GM18868 (cell line): Measurements from ENCODE around the gene UPF1.

ENCODE experiments used
- ATAC-seq: cut with Tn5 transposase; IDR thresholded peaks from one replicate; pipeline ENCODE4 v1.9.1; 2021; ENCODE audit warnings: mild to moderate bottlenecking, moderate library complexity; ENCODE audit not compliant: unreplicated experiment

UPF1 gene

DNA sequence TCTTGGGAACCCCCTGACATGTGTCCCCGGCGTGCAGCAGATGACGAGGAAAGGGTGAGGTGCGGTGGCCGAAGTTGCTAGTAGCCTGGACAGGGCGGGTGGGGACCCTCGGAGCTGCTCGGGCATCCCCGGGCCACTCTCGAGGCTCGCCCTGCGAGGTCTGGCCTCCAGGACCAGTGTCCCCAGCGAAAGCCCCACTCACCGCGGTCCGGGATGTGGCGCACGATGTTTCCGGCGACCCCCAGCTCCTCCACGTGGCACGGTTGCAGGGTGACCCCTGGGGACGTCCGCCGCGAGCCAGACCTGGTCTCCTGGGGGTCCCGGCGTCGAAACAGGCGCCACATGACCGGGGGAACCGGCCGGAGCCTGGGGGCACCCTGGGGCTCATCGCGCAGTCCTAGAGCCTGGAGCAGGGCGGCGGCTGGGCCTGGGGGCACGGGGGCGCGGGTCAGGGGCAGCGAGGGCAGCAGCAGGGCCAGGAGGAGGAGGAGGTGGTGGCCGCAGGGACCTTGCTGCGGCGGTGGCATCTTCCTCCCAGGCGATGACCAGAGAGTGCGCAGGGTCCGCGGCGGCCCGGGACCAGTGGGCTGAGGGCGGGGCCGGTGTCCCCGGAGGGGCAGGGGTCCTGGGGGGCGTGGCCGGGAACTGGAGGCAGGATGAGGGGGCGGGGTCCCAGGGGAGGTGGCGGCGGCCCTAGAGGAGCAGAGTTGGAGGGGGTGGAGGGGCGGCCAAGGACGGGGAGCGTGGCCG, 38.2 kb downstream of the UPF1 start:
- no peak for ATAC-seq

DNA sequence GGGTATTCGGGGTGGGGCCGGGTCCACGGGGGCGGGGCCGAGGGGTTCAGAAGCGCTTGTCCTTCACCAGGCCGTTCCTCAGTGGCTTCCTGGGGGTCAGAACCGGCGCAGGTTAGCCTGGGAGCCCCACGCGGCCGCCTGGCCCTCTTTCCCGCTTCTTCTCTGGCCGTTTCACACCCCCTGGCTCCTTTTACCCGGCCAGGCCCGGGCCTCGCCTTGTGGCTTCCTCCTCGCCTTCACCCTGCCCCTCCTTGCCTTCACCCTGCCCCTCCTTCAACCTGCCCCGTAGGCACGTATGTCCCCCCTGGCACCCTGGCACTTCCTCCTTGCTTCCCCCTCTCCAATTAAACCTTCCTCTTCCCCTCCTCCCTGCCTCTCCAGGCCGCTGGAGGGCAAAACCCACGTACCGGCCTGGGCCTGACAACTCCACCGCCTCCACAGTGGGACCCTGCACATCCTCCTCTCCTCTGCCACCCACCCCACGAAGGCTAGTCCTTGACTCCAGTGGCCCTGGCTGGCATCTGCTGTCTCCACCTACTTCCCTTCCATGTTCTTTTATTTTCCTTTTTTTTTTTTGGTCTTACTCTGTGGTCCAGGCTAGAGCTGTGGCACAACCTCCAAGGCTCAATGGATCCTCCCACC, 38.9 kb downstream of the UPF1 start:
- ATAC-seq: no peak

DNA sequence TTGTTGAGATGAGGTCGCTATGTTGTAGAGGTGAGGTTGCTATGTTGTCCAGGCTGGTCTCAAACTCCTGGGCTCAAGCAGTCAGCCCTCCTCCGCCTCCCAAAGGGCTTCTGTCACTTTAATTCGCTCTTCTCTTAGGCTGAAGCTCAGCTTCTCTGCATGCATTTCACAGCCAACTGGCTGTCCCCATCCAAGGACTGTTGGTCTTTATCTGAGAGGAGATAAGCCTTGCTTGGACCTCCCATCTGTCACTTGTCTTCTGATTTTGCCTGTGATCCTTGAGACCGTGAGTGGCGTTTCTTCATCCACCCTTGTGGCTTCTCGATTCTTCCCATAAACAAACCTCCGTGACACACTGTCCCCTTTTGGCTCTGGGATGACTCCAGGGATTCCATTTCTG, 39.8 kb downstream of the UPF1 start:
- ATAC-seq: no peak

DNA sequence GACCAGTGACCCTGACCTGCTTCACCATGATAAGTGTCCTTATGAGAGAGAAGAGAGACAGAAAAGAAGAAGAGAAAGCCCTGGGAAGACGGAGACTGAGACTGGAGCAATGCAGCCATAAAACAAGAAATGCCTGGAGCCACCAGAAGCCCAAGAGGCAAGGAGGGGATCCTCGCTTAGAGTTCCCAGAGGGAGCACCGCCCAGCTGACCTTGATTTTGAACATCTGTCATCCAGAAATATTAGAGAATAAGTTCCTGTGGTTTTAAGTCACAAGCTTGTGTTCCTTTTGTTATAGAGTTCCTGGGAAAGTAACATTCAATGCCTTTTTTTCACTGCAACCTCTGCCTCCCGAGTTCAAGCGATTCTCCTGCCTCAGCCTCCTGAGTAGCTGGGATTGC, 44.0 kb downstream of the UPF1 start:
- no peak for ATAC-seq

DNA sequence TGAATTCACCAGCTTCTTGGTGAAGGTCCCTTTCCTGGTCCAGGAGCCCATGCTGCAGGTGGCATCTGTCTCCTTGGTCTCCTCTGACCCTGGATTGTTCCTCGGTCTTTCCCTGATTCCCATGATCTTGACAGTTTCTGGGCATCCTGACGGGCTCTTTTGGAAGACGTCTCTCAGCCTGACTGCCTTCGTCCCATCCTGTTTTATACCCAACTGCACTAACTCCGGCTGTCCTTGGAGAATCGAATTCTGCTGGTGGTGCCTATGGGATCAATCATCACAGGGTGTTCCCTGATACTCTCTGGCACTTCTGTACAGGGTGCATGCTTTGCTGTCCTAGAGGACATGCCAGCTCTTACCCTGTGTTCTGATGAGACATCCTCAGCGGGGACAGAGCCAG, 45.1 kb downstream of the UPF1 start:
- no peak for ATAC-seq

DNA sequence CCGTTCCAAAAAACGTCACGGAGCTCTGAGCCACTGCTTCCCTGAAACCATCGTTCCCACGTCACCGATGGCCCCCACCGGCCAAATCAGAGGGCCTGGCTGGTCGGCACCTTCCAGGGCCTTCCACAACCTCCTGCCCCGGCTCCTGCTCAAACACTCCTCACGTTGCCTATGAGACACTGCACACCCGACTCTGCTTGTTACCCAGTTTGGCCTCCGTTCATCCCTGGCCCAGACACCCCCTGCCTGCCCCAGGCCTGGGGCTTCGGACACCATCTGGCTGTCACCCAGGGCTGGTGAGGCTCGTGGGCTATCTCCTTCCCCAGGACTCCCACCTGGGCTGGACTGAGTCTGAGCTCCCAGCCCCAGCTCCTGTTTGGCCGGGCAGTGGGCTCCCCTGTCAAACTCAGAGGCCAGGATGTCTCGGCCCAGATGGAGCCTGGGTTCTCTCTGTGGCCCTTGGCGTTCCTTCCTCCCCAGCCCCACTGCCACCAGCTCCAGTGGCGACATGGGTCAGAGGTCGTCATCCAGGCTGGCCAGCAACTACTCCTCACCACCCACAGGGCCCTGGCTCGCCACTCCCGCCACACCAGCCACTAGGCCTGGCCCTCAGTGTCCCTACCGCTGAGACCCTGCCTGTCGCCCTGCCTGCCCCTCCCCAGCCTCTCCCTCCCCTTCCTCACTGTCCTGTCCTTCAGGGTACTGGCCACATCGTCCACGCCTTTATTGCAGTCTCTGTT, 46.5 kb downstream of the UPF1 start:
- no peak for ATAC-seq

DNA sequence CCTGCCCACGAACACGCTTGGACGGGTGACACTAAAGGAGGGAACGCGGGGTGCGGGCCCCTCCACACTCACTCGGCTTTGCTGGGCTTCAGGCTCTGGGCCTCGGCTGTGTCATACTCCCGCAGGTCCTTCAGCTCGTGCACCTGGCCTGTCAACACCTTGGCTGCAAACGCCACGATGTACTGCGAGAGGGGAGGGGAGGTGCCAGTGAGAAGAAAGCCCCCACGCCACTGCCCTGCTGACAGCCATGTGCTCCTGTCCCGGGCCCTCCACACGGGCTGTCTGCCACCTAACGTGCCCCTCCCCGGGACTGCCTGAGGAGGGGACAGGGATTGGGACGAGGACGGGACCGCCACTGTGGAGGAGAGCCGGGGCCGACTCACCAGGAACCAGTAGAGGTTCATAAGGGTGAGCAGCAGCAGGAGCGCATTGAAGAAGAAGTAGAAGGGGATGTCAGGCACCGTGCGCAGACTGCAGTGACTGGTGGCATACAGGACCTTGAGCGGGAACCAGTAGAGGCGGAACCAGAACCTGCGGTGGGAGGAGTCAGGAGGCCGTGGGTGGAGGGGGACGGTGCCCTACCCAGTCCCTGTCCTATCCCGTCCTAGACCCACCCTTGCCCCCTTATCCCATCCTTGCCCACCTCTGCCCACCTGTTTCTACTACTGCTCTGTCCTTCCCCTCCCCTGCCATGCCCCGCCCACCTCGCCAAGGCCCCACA, 47.3 kb downstream of the UPF1 start:
- ATAC-seq: no peak

DNA sequence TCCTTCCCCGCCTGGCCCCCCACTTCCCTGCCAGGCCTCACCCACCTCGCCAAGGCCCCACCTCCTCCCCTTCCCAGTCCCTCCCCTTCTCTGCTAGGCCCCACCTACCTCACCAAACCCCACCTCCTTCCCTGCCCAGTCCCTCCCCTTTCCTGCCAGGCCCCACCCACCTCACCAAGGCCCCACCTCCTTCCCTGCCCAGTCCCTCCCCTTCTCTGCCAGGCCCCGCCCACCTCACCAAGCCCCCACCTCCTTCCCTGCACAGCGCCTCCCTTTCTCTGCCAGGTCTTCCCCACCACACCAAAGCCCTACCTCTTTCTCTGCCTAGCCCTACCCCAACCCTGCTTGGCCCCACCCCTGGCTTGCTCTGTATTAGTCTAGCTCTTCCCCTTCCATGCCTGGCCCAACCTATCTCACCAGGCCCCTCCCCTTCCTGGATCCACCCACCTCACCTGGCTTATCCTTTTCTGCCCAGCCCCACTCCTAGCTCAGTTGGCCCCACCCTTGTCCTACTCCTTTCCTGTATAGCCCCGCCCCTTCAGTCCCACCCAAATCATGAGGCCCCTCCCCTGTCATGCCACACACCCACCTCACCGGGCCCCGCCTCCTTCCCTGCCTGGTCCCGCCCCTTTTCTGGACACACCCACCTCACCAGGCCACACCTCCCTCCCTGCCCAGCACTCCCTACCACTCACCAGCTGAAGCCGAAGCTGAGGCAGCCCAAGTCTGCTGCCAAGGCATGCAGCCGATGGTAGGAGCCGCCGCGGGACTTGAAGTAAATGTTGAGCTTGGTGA, 48.0 kb downstream of the UPF1 start:
- ATAC-seq: no peak

DNA sequence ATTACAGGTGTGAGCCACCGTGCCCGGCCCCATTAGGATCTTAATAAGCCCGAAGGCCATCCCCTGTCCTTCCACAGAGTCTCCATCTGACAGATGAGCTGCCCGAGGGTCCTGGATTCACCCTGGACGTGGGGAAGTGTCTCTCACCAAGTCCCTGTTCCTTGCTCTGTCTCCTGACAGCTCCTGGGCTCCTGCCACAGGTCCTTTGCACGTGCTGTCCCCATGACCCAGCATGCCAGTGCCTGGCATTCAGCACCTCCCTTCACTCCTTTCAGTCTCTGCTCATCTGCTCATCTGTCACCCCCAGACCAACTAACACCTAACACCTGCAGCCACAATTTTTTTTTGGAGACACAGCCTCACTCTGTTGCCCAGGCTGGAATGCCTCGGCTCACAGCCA, 49.7 kb downstream of the UPF1 start:
- no peak for ATAC-seq

DNA sequence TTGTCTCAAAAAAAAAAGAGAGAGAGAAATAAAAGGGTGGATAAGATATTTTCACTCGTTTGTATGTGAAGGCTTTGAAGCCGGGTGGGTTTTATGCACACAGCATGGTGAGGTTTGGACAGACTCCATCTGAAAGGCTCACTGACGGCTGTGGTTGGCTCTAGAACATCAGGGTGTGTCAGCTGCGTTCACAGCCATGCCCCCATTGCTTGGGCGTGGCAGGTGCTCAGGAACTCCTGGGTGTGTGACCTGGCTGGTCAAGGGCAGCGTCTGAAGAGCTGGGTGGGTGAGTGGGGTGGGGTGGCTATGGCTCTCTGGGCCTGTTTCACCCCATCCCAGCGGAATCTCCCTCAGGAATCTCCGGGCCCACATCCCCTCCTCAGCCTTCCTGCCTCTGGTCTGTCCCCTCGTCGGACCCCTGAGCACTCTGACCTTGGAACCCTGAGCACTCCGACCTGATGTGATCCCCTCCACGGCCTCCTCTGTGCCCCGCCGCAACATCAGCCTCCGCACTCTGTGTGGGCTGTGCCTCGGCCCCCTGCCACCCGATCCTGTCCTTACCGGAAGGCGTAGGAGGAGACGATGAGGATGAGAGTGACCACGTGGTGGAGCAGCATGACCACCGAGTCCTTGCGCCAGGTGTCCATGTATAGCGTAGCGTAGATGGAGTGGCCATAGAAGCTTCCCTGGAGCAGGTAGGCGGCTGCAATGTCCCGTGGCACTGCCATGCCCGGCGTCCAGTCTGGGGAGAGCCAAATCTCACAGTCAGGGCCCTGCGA, 52.0 kb downstream of the UPF1 start:
- ATAC-seq: no peak

DNA sequence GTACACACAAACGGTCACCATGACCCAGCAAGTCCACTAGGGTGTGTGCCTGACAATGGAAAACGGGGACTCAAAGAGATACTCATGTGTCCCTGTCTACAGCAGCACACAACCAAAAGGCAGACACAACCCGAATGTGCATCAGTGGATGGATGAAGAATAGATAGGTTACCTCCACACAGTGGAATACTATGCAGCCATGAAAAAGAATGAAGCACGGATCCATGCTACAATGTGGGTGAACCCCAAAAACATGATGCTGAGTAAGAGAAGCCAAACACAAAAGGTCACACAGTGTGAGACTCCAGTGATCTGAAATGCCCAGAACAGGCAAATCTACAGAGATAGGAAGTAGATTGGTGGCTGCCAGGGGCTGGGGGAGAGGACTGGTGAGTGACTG, 55.2 kb downstream of the UPF1 start:
- ATAC-seq: no peak

DNA sequence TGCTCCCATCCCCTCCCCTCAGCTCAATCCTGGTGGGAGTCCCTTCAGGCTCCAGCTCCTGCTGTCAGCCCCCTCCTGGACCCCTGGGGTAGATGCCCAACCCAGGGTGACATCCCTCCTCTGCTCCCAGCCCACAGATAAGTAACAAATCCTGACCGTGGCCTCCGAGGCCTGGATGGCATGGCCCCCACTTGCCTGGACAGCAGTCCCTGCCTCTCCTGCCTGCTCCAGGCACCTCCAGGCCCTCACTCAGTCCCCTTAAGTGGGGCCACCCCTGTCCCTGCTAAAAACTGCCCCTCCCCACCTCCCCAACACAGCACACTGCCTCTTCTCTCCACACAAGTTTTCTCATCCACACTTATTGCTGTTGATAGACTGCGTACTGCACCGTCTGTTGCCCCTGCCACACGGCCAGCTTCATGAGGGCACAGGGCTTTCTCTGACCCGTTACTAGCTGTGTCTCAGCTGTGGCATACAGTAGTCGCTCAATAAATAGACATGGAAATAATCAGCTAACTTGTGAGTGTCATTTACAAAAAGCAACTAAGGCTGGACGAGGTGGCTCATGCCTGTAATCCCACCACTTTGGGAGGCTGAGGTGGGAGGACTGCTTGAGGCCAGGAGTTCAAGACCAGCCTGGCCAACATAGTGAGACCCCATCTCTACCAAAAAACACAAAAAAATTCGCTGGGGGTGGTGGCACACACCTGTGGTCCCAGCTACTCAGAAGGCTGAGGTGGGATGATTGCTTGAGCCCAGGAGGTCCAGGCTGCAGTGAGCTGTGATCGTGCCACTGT, 58.4 kb downstream of the UPF1 start:
- no peak for ATAC-seq

DNA sequence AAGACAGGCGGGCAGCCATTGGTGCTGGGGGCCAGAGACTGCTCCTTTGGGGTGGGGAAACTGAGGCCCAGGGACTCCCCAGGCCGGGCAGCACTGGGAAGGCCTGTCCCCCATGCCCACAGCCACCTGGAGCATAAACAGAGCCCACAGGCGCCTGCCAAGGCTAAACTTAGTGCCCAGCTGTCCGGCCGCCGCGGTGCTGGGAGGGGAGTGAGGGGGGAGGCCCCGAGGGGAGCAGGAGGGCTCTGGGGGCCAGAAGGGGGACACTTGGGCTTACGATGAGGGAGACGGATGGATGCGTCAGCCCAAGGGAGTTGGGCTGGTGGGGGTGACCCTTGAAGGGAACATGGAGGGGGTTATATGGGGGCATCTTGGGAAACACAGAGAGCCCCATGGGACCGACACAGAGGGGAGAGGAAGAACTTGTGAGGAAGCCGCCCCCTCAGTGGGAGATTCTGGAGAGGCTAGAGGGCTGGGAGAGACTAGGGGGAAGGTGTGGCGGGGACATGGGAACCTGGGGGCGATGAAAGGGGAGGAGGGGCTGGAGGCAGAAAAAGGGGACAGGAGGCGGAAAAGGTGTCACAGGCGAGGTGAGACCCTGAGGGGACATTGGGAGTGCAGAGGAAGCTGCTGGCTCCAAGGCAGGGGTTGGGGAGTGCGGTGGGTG, 62.0 kb downstream of the UPF1 start:
- no peak for ATAC-seq

DNA sequence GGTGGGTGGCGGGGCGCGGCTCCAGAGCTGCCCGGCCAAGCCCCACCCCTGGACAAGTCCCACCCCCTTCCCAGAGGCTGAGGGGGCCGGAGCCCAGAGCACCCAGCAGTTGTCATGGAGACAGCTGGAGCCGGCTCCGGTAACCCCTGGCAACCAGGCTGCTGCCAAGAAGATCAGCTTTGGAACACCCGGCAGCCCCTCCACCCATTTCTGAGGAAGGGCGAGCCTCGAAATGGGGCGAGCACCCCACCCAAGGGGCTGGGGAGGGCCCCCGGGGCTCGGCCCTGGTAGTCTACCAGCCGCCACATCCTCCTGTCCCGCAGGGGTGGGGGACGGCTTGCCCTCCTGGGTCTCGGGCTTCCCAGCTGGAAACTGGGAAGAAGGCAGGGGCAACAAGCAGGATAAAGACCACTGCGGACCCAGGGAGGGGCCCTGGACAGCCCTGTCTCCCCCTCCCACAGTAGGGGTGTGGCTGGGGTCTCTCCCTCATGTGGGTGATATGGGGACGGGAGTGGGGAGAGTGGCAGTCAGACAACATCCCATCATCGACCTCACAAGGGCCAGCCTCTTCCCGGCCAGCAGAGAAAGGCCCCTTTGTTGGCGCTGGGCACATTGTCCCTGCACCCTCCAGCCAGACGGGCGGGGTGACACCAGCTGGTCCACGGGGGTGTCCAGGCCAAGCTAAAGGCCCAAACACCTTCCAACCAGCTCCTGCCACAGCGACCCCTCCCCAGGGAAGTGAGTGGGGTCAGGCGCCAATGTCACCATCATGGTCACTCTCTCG, 62.7 kb downstream of the UPF1 start:
- no peak for ATAC-seq

DNA sequence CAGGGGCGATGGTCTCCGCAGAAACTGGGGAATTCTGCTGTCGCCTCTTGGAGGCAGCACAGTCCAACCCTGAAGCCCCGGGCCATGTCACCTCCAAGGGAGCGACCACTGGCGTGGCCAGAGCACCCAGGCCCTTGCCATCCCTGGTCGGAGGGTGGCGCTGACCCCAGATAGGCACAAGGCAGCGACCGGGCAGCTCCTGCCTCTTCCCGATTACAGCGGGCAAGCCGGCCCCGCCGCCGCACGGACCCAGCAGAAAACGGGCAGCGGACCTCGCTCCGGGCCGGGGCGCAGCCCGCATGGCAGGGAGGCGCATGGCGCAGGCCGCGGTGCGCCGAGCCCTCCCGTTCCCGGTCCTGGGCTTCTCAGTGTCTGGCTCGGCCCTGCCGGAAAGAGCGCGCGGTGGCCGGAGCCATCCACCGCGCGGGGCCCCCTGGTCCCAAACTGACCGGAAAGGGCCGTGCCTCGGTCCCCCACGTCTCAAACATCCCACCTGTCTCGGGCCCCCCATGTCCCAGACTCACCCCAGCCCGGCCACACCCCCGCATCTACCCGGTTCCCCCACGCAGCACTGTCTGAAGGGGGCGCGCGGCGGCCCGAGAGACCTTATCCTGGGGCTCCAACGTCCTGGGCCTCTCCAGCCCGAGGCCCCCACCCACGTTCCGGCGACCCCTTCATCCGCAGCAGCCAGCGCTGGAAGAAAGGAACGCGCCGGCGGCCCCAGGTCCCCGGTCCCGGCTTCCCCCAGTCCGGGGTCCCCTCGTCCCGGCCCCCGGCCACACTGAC, 63.5 kb downstream of the UPF1 start:
- ATAC-seq: no peak

DNA sequence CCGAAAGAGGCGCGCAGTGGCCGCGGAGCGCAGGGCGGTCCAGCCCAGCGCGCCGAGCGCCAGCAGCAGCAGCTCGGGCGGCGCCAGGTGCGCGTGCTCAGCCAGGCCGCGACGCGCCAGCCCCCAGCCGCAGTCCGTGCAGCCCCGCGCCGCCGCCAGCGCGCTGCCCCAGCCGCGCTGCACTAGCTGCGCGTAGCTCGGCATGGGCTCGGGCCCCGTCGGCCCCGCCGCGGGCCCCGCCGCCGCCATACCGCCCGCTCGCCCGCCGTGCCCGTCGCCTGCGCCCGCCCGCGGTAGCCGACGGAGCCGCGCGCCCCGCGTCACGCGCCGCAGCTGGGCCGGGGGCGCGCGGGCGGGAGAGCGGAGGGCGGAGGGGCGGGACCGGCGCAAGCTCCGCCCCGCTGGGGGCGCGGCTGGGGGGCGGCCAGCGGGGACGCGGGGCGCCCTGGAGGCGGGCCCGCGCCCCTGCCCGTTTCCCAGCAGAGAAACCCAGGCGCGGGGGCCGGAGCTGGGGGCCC, 64.1 kb downstream of the UPF1 start, which contains the start of gene CERS1:
Gene CERS1, minus strand, starts transcription at position 335 of the 518 bp plus-strand sequence. Its CDS starts 86 bp downstream, at position 249.
- no peak for ATAC-seq

DNA sequence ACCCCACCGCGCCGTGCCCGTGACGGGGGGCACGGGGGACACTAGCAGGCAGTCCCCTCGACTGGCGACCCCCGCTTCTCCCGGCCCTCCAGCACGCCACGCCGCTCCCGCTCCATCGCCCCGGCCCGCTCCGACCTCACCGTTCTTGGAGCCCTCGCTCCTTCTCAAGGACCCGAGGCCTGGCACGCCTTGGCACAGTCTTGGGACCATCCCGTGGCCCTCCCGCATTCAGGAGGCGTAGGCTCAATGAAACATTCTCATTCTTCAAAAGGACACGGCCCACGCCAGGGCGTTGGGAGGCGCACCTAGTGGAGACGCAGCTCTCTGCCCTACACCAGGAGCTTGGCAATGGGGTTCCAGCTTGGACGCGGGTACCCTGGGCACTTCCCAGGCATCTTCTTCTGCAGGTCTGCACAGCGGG, 64.7 kb downstream of the UPF1 start:
- no peak for ATAC-seq
